SU-DHL-6 (cell line): ENCODE results near the gene RND3.

Source experiments
- CTCF ChIP-seq: fragments of 200-600 bp; sonication (generic); IDR thresholded peaks from one replicate; pipeline ENCODE4 v1.5.1; 2017; ENCODE audit warnings: antibody characterized with exemption, mild to moderate bottlenecking, low read length, moderate library complexity; ENCODE audit not compliant: insufficient read depth, poor library complexity, severe bottlenecking
- EZH2phosphoT487 ChIP-seq: fragments of 200-600 bp; sonication (generic), shearing (Covaris generic); conservative IDR thresholded peaks from 2 replicates; pipeline ENCODE4 v1.6.1; 2018; ENCODE audit warnings: mild to moderate bottlenecking, antibody characterized with exemption, low read length, moderate library complexity, mixed read lengths

GRCh38 chr2:150438041-150438440 lies 49.4 kb downstream of the RND3 start:
- TF ChIP-seq CTCF (no peak), EZH2phosphoT487 (no peak)
